Skeletal muscle satellite cell (primary cell): ENCODE data around the gene ALOXE3.

Experiments
- H3K27me3 ChIP-seq: 2 replicates; pipeline ENCODE4 v1.7.0; 2013; ENCODE audit warnings: low read length; ENCODE audit not compliant: control insufficient read depth, insufficient read depth
- H3K36me3 ChIP-seq: 2 replicates; pipeline ENCODE4 v1.7.0; 2013; ENCODE audit warnings: mild to moderate bottlenecking, control low read depth, low read length; ENCODE audit not compliant: insufficient read depth
- H3K4me1 ChIP-seq: 2 replicates; pipeline ENCODE4 v1.7.0; 2013; ENCODE audit warnings: low read length; ENCODE audit not compliant: control insufficient read depth, insufficient read depth
- H3K4me2 ChIP-seq: 2 replicates; pipeline ENCODE4 v1.7.0; 2013; ENCODE audit warnings: mild to moderate bottlenecking, low read length
- H3K4me3 ChIP-seq: 2 replicates; pipeline ENCODE4 v1.7.0; 2013; ENCODE audit warnings: low read length
- H3K9ac ChIP-seq: 2 replicates; pipeline ENCODE4 v1.7.0; 2013; ENCODE audit warnings: mild to moderate bottlenecking, low read depth, low read length, moderate library complexity
- H3K9me3 ChIP-seq: replicated peaks from 2 replicates; pipeline ENCODE4 v1.7.0; 2013; ENCODE audit warnings: mild to moderate bottlenecking, control low read depth, low read length

ALOXE3 gene

GRCh38 chr17:8137645-8138373, 19.5 kb upstream of the ALOXE3 start:
- Histone ChIP-seq H3K4me3 (peak overlapping the region; percentile 21), H3K9ac (peak overlapping the region; percentile 21)

GRCh38 chr17:8133941-8134340, 15.6 kb upstream of the ALOXE3 start:
- Histone ChIP-seq H3K4me3 (no peak overlapping the region), H3K9me3 (no peaks in the 10 kb centered on the region), H3K9ac (no peak overlapping the region), H3K36me3 (no peaks in the 10 kb centered on the region), H3K4me1 (peaks cover 5% of the 10 kb centered on the region), H3K4me2 (no peak overlapping the region), H3K27me3 (no peaks in the 10 kb centered on the region)

More at GRCh38 chr17:8137645-8138373, 19.5 kb upstream of the ALOXE3 start:
- H3K4me2 ChIP-seq = peak overlapping the region; percentile 72
- no peaks in the 10 kb centered on the region for H3K9me3 ChIP-seq
- peaks cover 5% of the 10 kb centered on the region for H3K4me1 ChIP-seq
- no peaks in the 10 kb centered on the region for H3K27me3 ChIP-seq
- peaks cover 34% of the 10 kb centered on the region for H3K36me3 ChIP-seq

DNA sequence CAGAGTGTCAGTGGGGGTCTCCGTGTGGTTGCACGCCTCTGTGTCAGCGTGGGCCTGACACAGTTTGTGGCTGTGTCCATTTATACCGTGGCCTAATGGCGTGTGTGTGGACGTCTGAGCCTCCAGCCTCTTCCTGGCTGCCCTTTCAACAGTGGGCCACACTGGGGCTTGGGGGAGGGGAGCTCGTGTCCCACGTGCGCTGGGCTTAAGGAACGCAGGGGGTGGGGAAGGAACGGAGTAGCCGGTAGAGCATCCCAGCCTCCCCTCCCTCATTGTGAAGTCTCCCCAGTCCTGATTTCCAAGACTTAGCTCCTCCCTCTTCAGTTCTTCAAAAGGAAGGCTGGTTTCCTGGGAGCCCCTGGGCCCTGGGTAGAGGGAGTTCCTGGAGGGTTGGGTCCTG, 15.1 kb upstream of the ALOXE3 start:
- Histone ChIP-seq H3K36me3 (no peaks in the 10 kb centered on the region), H3K4me3 (no peak overlapping the region), H3K9ac (no peak overlapping the region), H3K4me1 (peaks cover 4% of the 10 kb centered on the region), H3K9me3 (no peaks in the 10 kb centered on the region), H3K4me2 (no peak overlapping the region), H3K27me3 (no peaks in the 10 kb centered on the region)

DNA sequence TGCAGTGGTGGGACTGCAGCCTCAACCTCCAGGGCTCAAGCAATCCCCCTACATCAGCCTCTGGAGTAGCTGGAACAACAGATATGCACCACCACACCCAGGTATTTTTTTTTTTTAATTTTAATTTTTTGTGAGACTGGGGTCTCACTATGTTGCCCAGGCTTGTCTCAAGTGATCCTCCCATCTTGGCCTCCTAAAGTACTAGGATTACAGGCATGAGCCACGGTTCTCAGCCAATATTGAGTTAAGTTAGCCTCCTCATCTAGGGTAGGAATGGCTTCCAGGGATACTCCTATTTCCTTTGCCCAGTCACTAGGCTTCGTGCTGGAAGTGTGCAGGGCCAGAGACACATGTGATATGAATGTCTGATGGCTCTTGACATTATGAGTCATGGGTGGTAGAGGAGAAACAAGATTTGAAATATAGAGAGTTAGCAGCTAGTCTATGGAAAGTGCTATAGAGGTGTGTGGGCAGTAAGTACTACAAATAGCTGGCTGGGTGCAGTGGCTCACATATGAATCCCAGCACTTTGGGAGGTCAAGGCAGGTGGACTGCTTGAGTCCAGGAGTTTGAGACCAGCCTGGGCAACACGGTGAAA, 13.6 kb upstream of the ALOXE3 start:
- H3K4me2 ChIP-seq = no peak overlapping the region
- no peak overlapping the region for H3K9ac ChIP-seq
- H3K4me1 ChIP-seq = peaks cover 4% of the 10 kb centered on the region
- H3K27me3 ChIP-seq = no peaks in the 10 kb centered on the region
- H3K36me3 ChIP-seq = no peaks in the 10 kb centered on the region
- H3K4me3 ChIP-seq = no peak overlapping the region
- H3K9me3 ChIP-seq = no peaks in the 10 kb centered on the region

- H3K4me2 ChIP-seq = no peak overlapping the region
- H3K36me3 ChIP-seq = no peaks in the 10 kb centered on the region
- H3K9me3 ChIP-seq = no peaks in the 10 kb centered on the region
- peaks cover 29% of the 10 kb centered on the region for H3K4me1 ChIP-seq
- no peak overlapping the region for H3K9ac ChIP-seq
- no peaks in the 10 kb centered on the region for H3K27me3 ChIP-seq
- H3K4me3 ChIP-seq = no peak overlapping the region
Observed at GRCh38 chr17:8128125-8128784, 9.9 kb upstream of the ALOXE3 start.

DNA sequence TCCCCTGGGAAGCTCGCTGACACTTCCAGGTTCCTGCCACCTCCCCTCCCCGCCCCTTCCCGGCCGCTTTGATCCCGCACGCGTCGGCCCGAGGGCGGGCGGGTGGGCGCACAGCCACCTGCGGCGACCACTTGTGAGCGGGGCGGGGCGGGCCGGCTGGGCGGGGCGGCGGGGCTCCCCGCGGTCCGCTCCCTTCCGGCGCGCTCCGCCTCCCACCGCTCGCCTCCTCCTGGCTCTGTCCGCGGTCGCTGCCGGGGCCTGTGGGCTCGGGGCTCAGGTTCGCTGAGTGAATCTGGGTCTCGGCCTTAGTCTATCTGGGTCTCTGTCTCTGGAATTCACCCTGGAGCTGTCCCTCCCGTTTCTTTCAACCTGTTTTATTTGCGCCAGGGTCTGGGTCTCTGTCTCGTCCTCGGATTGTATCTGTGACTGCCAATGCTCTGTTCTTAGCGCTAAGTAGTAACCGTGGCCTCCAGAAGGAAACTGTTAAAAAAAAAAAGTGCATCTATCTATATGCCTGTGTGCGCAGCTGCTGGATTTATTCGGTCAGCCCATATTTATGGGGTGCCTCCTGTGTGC, 8.3 kb upstream of the ALOXE3 start:
- no peaks in the 10 kb centered on the region for H3K36me3 ChIP-seq
- no peaks in the 10 kb centered on the region for H3K9me3 ChIP-seq
- peak overlapping the region; percentile 54 for H3K9ac ChIP-seq
- no peaks in the 10 kb centered on the region for H3K27me3 ChIP-seq
- H3K4me2 ChIP-seq = peak overlapping the region; percentile 89
- peak overlapping the region; percentile 71 for H3K4me3 ChIP-seq
- H3K4me1 ChIP-seq = peaks cover 38% of the 10 kb centered on the region

- Histone ChIP-seq H3K27me3 (no peaks in the 10 kb centered on the region), H3K9me3 (no peaks in the 10 kb centered on the region), H3K4me3 (peak overlapping the region; percentile 68), H3K9ac (peak overlapping the region; percentile 47), H3K36me3 (no peaks in the 10 kb centered on the region), H3K4me2 (peak overlapping the region; percentile 89), H3K4me1 (peaks cover 39% of the 10 kb centered on the region)
Observed at GRCh38 chr17:8125947-8126490, 7.7 kb upstream of the ALOXE3 start.

GRCh38 chr17:8125154-8125946, 7.0 kb upstream of the ALOXE3 start:
- Histone ChIP-seq H3K4me3 (peak overlapping the region; percentile 68), H3K9ac (peak overlapping the region; percentile 47), H3K27me3 (no peaks in the 10 kb centered on the region)

GRCh38 chr17:8124350-8125153, 6.2 kb upstream of the ALOXE3 start:
- H3K36me3 ChIP-seq = no peaks in the 10 kb centered on the region
- H3K4me2 ChIP-seq = peak overlapping the region; percentile 89
- H3K4me1 ChIP-seq = peaks cover 42% of the 10 kb centered on the region
- peak overlapping the region; percentile 60 for H3K9ac ChIP-seq
- H3K27me3 ChIP-seq = no peaks in the 10 kb centered on the region
- H3K4me3 ChIP-seq = peak overlapping the region; percentile 72
- H3K9me3 ChIP-seq = no peaks in the 10 kb centered on the region

More at GRCh38 chr17:8125154-8125946, 7.0 kb upstream of the ALOXE3 start:
- H3K36me3 ChIP-seq = no peaks in the 10 kb centered on the region
- peaks cover 42% of the 10 kb centered on the region for H3K4me1 ChIP-seq
- H3K9me3 ChIP-seq = no peaks in the 10 kb centered on the region
- peak overlapping the region; percentile 89 for H3K4me2 ChIP-seq

GRCh38 chr17:8123695-8124349, 5.5 kb upstream of the ALOXE3 start, which contains the start of gene HES7:
Gene HES7 (minus strand): TSS chr17:8124106. CDS start chr17:8124084, 22 bp downstream.
- H3K27me3 ChIP-seq = no peaks in the 10 kb centered on the region
- H3K9me3 ChIP-seq = no peaks in the 10 kb centered on the region
- H3K9ac ChIP-seq = peak within 1 kb of the TSS; percentile 60
- peak within 1 kb of the TSS; percentile 72 for H3K4me3 ChIP-seq
- no peaks in the 10 kb centered on the region for H3K36me3 ChIP-seq
- peaks cover 42% of the 10 kb centered on the region for H3K4me1 ChIP-seq
- peak within 1 kb of the TSS; percentile 89 for H3K4me2 ChIP-seq
